GM18507 (cell line): ENCODE measurements around the gene LINC01488.

Experiments used
- DNase-seq: peaks from one replicate; pipeline ENCODE4 v3.0.0; 2011; ENCODE audit warnings: low read depth; ENCODE audit not compliant: insufficient read length; ENCODE audit errors: extremely low spot score
- FAIRE-seq: peaks from 2 replicates; lab custom pipeline; 2011; peaks lifted over from hg19 to GRCh38; lab: Jason Lieb, UNC

LINC01488 gene

DNA sequence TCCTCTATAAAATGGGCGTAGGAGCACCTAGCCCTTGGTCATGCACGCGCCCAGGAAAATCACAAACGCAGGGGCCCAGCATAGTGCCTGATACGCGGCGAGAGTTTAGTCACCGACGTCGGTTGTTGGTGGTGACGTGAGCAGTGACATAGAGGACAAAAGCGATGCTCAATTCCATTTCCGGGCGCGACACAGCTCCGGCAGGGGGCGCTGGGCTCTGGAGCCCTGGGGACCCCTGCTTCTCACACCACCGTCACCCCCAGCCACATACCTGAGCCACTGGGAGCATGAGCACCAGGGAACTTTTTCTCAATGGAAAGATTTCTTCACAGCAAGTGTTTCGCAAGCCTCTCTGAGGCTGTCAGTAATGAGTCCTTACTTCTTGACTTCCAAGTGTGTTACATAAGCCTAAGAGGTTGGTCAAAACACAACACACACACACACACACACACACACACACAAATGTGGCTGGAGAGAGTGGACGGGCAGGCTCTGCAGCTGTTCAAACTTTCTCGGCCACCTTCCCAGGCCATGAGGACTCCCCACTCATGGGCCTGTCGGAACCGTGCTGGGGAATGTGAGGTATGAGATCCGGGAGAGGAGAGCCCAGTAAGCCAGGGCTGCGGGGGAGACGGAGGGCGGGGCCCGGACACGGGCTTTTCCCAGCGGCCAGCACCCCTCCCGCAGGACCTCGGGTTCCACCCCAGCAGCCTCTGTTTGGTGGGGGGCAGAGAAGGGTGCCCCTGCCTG lies 36.9 kb upstream of the LINC01488 start:
- no peak for DNase-seq
- no peak for FAIRE-seq

DNA sequence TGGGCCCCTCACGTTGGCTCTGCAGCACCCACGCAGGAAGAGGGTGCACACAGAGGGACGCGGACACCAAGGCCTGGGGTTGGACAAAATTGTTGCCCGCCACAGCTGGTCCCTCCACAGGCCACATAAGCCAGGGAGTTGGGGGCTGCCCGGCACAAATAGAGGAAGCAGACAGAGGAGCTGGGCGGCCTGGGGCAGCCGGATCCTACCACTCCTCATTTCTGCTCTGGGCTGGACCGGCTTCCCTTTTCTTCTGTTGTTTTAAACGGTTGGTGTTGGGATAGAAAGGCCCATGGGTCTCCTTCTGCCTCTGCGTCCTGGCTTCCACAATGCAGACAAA lies 36.4 kb upstream of the LINC01488 start:
- no peak for DNase-seq
- FAIRE-seq = no peak

DNA sequence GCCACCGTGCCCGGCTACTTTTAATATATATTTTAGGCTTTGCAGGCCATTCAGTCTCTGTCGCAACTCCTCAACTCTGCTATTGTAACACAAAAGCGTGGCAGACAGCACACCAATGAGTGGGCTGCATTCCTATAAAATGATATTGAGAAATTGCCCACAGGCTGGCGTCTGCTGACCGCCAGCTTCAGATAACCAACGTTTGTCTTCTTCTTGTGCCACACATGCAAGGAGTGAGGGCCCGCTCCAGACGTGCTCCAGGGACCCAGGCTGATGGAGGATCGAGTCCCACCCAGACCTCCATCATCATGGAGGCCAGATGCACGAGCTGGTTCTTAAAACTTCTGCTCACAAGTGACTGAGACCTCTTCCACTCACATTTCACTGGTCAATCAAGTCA lies 35.4 kb upstream of the LINC01488 start:
- FAIRE-seq (no peak), DNase-seq (no peak)

DNA sequence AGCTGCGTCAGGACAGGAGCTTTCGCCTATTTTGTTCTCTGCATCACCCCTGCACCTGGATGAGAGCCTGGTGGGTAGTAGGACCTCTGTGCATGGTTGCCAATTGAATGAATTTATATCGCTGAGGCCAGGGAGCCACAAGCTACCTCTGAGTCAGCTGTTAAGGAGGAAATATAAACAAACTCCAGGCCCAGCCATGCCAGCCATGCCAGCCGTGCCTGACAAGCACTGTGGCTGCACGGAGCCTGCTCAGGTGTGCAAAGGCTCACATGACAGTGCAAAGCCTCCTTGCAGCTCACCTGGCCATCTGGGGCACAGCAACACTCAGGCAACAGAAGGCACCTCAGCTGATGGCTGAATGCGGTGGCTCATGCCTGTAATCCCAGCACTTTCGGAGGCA lies 33.7 kb upstream of the LINC01488 start:
- no peak for DNase-seq
- FAIRE-seq = no peak

DNA sequence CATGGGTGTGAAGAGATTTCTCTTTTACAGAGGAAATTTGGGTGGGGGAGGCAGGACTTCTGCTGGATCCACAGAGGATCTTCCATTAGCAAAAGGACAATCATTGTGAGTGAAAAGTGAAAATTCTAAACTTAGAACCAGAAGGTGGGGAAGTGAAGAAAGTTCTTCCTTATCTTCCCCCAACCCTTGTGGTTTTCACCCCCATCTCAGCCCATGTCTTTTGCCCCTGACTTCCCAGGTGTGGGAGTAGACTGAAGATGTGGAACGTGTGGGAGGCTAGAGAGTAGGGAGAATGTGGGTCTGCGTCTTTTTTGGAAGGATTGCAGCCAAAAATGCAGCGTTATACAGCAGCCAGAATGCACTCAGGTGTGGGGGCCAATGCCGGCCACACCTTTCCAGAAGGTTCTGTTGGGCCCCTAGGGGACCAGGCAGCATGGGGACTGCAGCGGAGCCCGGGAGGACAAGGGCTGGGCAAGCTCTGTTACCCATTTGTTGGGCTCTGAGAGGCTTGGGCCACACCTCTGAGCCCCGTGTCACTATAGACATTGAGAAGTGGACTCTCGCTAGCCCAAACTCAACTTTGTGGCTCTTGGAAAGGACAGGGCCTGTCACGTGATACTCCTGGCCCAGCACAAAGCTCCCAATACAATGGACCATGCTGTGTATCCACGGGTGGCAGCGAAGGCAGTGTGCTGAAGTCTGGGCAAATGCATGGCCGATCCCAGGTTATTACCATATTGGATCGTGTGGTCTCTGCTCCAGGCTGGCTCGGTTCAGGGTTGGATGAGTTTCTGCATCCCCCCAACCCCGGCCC lies 32.8 kb upstream of the LINC01488 start:
- no peak for FAIRE-seq
- DNase-seq = no peak

DNA sequence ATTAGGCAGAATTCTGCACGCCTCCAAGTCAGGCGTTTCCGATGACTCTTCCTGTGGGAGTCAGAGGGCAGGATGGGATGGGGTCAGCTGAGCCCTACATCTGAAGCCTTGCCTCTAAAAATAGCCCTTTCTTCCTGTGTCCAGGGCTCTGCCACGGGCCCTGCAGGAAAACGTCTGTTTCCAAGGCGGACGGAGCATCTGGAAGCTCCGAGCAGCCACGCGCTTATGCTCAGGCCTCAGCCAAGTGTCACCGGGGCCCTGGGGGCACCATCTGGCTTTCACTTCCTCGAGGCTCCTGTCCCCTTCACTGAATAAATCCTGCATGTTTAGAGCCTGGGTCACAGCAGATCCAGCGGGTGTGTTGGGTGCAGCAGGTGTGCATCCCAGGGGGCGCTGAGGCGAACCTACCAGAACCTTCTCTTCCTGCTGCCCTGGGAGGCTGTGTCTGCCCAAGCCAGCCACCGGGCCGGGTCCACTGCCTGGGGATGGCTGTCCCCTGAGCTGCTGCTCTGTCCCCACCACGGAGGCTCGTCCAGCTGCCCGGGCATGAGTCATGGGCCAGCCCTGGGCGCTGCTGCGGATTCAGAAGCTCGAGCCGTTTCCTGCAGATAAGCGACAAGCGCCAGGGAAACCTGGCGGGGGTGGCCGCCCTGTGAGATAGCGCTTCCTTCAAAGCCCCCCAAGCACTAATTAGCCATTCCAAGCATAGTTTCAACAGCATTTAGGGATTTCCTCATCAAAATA lies 32.0 kb upstream of the LINC01488 start:
- FAIRE-seq = no peak

DNA sequence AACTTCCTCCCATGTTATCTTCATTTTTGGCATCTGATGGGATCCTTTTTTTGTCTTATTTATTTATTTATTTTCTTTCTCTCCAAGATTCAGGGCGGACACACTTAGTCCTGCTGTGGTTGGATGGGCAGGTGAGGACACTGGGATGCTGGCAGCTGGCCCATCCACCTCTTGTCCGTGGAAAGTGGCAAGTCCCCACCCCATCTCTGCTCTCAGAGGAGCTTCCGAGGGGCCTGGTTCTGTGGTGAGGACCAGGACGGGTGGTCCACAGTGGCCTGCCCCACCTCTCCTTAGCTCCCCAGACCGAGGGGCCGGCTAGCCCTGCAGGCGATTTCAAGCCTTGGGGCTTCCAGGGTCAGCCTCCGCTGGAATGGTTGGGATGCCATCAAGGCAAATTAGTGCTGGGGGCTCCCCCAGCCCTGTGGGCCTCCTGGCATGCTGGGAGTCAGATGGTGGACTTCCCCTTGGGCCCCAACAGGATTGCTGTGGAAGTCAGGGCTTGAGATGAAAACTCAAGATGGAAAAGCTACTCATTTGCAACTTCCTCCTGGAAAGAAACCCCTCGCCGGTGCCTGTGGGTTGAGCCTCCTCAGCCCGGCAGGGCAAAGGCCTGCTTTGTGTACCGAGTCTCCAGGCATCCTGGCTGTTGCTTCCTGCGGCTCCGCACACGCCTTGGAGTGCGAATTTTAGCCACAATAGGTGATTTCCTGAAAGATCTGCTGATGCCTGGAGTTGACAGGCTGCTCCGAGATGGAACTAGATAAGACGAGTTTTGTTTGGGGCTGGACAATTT lies 31.2 kb upstream of the LINC01488 start:
- DNase-seq (no peak), FAIRE-seq (no peak)

More for the DNA sequence above, 32.0 kb upstream of the LINC01488 start:
- no peak for DNase-seq

DNA sequence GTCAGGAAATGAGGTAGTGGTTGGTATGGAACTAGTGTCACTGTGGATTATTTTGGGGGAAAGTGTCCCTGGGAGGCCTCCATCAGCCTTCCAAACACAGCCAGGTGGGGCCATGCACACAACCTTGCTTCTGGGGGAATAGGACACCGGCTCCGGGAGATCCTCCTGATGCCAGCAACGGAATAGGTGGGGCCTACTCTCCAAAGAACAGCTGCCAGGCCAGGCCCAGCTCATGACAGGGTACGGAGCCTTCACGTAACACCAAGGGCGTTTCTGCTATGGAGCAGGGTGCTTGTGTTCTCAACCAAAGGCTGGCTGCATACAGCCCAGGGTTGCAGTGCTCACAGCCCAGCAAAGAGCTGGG lies 30.6 kb upstream of the LINC01488 start:
- DNase-seq = no peak
- no peak for FAIRE-seq

DNA sequence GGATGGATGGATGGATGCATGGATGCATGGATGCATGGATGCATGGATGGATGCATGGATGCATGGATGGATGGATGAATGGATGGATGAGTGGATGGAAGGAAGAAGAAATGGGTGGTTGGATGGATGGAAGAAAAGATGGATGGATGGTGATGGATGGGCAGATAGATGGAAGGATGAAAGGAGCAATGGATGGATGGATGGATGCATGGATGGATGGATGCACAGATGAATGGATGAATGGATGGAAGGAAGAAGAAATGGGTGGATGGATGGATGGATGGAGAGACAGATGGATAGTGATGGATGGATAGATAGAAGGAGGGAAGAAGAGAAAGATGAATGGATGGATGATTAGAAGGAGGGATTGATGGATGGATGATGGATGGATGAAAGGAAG lies 30.2 kb upstream of the LINC01488 start:
- DNase-seq (no peak), FAIRE-seq (no peak)

DNA sequence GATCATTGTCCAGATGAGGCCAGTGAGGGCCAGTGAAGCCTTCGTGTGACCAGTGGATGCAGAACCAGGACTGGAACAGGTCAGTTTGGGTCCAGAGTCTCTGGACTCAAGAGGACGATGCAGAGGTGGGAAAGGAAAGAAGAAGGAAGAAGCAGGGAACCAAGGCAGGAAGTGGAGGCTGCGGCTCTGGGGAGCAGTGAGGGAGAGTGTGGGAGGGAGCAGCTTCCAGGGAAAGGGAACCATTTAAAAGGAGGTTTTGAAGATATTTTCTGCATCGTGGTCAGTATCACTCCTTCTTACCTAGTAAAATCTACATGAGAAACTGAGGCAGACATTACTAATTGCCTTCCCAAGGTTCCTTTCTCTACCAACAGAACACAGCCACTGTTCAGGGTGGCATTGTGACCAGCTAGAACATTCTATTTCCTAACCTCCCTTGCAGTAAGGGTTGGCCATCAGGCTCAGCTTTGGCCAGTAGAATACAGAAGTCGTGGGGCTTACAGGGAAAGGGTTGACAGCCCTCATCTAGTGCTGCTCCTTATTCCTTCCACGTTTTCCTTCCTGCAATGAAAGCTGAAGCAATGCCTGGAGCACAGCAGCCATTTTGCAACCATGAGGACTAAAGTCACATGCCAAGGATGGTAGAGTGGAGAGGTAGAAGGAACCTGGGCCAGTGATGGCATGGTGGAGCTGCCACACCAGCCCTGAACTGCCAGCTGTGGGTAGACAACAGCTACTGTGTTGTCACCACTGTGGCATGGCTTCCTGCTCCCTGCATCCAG lies 29.1 kb upstream of the LINC01488 start:
- DNase-seq (no peak), FAIRE-seq (no peak)

DNA sequence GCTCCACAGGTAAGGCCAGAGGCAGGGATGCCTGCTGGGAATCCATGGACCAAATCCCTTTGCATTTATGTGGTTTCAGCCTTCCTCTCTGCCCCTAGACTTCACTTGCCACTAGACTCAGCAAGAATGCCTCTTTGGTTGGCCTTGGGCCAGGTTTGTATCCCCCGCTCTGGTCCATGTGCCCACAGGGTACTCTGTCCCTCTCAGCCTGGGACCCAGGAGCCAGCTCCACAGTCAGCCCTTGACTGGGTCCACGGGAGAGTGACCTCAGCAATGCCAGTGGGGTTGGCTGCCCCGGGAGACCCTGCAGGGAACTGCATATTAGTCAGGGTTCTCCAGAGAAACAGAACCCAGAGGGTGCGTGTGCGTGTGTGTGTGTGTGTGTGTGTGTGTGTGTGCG lies 28.3 kb upstream of the LINC01488 start:
- FAIRE-seq (no peak), DNase-seq (no peak)

DNA sequence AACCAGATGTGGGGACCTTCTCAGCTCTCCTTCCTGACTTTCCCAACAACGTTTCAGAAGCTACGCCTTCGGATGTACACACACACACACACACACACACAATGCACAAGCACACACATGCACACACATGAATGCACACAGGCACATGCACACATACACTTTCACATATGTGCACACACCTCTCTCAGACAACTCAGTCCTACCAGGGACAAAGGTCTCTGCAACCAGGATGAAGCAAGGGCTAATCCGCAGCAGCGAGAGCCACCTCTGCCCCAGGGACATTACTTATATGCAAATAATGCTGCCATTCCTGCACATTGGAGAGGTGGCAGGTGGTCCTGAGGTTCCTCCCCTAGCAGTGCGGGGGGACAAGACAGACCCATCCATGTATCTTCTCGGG lies 27.4 kb upstream of the LINC01488 start:
- FAIRE-seq (no peak), DNase-seq (no peak)

DNA sequence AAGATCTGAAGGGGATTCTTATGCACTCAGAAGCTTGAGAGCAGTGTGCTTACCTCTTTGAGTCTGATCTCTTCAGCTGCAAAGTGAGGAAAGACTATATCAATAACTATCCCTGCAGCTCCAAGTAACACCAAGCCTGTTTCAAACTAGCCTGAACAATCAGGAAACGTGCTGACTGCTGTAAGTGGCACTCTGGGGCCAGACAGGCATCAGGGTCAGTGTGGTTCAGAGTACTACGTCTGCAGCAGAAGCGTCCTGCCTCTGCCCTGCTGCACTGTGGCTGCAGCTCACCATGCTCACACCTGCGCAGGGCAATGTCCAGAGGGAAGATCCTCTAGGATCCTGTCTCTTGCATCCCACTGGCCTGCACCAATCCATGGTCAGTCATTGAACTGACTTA lies 25.5 kb upstream of the LINC01488 start:
- DNase-seq = no peak
- no peak for FAIRE-seq

DNA sequence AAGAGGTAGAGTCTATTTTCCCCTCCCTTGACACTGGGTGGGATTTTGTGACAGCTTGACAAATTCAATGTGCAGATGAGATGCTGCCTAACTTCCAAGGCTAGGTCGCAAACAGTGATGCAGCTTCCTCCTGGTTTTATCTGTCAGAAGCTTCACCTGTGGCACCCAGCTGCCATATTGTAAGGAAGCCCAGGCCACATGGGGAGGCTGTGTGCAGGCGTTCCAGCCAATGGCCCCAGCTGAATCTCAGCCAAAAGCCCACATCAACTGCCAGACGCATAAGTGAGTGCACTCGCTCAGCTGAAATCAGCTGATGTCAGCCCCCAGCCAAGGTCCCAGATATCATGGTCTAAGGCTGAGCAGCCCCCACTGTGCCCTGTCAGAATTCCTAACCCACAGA lies 24.8 kb upstream of the LINC01488 start:
- no peak for DNase-seq
- no peak for FAIRE-seq

DNA sequence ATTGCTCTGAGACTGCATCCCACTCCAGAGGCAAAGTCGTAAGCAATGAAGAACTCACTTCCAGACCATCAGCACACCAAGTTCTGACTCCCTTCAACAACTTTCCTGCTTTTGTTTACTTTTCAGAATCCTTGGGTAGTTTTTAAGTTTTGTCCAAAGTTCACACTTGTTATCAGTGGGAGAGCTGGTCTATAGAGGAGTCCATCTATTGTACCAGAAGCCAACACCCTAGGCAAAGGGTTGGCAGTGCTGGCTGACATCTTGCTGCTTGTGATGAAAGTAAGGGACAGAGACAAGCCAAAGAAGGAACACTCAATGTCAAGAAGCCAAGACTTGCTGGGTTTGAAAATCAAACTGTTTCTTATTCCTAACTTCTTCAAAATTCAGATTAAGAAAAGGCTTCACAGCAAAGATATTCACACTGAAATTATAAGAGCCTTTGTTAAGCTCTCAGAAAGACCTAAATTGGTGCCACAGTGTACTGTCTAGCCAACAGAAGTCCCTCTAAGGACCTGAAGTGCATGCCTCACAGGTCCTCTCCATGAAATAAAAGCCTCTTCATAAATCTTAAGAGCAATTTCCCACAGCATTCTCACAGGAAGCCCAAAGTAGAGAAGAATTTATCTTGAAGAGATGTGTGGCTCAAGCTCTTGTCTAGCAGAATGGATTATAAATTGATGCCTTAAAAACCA lies 21.5 kb upstream of the LINC01488 start:
- no peak for DNase-seq

DNA sequence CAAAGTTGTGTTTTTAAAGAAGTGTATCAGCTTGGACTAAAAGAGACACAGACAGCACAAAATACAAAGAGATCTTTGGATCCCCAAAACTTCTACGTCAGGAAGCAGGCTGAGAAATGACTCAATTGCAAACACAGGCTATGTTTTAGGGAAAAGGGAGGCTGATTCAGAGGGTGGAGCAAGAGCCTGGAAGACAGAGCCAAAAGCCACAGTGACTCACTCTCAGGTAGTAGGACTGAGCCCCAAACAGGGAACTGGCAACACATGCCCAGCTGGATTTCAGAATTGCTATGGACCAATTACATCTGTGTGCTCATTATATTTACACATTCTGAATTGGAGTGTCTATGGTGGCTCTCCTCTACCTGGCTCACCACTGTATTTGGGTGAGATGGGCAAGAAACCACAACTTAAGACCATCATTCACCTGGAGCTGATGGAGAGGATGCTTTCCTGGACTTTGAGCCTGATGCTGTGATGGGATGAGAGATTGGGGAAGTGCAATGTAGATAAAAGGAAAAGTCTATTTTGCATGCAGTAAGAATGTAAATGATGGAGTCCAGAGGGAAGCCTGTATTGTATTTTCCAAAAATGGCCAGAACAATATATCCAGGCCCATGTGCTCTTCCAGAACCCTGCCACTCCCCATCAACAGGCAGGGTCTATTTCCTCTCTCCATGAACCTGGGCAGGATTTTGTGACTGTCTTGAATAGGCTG lies 20.8 kb upstream of the LINC01488 start:
- FAIRE-seq = no peak
- DNase-seq = no peak

More for the DNA sequence above, 21.5 kb upstream of the LINC01488 start:
- FAIRE-seq = no peak

DNA sequence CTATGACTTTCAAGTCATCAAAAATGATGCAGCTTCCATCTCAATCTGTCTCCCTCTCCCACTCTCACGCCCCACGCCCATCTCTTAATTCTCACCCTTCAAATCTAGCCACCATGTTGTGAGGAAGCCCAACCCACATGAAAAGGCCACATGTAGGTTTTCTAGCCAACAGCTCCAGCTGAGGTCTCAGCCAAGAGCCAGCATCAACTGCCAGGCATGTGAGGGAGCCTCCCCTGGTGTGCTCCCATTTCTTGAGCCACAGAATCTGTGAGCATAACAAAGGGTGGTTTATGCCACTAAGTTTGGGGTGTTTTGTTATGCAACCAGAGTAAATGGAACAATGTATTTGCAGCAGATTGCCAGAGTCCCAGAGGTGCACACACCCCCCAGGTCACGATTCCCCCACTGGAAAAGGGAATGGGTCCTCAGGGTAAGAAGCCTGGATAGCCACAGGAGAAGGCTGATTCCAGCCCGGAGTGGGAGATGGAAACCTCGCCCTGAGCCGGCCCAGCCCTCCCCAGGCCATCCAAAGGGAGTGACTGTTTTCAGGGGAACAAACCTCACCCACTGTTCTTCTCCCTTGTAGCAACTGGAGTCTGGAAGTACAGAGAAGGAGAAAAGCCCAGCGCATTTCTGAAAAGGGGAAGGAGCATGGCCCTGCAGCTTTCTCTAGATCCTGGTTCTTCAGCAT lies 20.0 kb upstream of the LINC01488 start:
- FAIRE-seq = no peak
- DNase-seq = no peak
